ENCODE results near the gene MLLT1.

The MLLT1 gene

GRCh38 chr19:6204866-6205723 lies 74.7 kb downstream of the MLLT1 start:
- DNase-seq, result no peak

GRCh38 chr19:6204212-6204611 lies 75.6 kb downstream of the MLLT1 start:
- DNase-seq, result no peak

GRCh38 chr19:6199240-6199994 lies 80.4 kb downstream of the MLLT1 start:
- peak; percentile 95 to 98 for DNase-seq

DNA sequence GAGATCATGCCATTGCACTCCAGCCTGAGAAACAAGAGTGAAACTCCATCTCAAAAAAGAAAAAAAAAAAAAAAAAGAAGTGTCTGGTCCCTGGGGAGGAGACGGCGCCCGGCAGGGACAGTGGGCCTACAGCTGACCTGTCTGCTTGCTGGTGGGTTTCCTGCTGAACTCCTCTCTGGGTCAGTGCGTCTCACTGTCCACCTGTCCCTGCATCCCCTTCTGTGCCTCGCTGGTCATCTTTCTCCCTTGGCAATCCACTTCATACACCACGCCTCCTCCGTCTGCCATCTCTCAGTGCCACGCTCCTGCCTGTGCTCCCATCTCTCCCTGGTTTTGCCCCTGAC lies 80.9 kb downstream of the MLLT1 start:
- peak in 1 of 2 experiments; percentile 43 for DNase-seq

GRCh38 chr19:6196361-6196760 lies 83.4 kb downstream of the MLLT1 start:
- DNase-seq, result no peak

DNA sequence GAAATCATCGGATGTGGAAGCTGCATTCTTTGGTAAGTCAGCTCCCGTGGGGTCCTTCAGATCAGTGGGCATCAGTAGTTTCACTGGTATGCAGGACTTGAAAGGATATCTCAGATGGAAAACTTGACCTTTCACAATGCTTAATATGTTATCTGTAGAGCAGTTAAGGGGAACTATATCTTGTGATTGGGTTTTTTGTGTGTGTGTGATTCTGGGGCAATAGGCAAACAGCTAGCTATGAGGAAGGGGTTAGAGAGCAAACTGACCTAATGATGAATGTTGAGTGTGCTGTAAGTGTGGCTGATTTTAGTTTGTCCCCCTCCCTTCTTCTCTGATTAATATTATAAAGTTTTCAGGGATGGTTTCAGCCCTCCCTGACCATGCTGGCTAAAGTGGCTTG lies 91.0 kb downstream of the MLLT1 start:
- no peak for DNase-seq

DNA sequence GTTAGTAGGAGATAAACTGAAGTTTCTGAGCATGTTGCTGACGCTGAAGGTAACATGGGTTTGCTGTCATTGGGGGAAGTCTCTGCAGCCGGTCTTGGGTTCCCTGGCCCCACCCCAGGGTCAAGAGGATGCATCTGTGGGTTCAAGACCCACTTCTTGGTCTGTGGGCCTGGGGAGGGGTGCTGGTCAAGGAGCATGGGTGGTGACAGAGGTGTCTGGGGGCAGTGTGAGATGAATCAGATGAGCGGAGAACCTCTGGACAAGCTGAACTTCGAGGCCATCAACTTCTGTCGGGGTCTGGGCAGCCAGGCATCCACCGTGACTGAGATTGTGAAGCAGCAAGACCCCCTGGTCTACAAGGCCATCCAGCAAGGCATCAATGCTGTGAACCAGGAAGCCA lies 92.4 kb downstream of the MLLT1 start:
- DNase-seq, result no peak

DNA sequence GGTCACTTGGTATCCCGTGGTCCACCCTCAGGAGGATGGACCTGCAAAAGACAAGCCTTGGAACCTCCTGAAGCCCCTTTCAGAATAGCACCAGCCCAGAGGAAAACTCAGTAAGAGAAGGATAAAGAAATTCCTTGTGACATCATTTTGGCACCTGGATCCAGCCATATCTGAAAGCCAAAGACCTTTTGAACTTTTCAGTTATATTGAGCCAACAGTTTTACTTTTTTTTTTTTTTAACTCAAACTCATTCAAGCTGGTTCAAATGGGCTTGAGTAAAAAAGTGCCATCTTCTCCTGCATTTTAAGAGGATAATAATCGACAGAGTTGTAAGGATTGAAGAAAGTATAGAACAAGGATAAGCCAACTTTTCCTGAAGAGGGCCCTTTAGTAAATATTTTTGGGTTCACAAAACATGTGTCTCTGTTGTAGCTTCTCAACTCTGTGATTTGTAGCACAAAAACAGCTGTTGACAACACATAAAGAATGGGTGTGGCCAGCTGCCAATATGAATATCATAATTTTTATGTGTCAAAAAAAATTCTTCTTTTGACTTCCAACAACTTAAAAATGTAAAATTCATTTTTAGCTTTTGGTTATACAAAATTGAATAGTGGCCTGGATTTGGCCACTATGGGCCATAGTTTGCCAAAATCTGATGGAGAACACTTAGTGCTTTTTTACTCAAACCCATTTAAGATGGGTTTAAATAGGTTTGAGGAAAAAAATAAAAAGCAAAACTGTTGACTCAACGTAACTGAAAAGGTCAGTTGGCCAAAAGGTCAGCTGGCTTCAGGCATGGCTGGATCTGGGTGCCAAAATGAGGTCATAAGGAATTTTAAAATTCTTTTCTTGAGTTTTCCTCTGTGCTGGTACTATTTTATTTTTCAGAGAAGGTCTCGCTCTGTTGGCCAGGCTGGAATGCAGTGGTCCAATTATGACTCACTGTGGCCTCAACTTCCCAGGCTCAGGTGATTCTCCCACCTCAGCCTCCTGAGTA lies 93.6 kb downstream of the MLLT1 start:
- no peak for DNase-seq

DNA sequence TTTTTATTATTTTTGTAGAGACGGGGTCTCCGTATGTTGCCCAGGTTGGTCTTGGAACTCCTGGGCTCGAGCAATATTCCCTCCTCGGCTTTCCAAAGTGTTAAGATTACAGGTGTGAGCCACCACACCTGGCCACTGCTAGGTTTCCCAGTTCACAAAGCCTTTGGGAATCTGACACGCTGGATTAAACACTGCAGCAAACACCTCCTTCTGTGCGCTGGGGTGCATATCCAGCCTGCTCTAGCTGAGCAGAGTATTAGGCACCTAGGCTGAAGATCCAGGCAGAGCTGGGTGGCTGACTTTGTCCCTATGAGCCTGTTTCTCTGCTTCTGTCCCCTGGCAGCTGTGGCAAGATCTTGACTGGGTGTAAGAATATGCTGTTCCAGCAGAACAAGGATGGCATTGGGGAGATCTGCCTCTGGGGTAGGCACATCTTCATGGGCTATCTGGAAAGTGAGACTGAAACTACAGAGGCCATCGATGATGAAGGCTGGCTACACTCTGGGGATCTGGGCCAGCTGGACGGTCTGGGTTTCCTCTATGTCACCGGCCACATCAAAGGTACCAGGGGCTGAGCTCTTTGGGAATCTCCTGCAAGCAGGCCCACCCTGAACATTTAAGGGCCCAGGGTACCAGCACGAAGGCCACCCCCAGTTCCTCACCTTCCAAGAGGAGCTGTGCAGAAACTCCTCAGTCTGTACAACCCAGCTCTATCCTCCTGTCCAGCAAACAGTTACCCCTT lies 94.5 kb downstream of the MLLT1 start:
- no peak for DNase-seq

DNA sequence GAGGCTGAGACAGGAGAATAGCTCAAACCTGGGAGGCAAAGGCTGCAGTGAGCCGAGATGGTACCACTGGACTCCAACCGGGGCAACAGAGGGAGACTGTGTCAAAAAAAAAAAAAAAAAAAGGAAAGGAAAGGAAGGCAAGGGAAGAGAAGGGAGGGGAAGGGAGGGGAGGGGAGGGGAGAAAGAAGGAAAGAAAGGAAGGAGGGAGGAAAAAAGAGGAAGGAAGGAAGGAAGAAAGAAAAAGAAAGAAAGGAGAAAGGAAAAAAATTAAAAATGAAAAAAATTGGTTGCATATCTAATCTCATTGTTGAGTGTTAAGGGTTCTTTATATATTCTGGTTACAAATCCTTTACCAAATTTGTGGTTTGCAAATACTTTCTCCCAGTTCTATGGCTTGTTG lies 98.7 kb downstream of the MLLT1 start:
- DNase-seq, result no peak

DNA sequence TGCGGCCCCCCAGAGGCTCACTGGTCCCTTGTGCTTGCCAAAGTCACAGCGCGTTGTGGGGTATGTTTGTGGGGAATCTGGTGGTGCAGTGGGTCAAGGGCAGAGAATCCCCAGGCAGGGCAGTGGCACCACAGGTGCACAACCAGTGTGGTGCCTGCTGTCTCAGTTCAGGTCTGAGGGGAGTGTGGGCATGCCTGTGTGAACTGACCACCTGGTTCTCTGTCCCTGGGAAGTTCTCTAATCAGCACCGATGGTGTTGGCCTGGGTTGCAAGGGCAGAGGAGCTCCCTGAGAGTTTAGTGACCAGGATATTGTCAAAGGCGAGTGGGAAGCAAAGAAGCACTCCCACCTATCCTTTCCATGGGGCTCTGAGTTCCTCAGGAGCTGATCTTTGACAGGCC lies 106.6 kb downstream of the MLLT1 start:
- no peak for DNase-seq

DNA sequence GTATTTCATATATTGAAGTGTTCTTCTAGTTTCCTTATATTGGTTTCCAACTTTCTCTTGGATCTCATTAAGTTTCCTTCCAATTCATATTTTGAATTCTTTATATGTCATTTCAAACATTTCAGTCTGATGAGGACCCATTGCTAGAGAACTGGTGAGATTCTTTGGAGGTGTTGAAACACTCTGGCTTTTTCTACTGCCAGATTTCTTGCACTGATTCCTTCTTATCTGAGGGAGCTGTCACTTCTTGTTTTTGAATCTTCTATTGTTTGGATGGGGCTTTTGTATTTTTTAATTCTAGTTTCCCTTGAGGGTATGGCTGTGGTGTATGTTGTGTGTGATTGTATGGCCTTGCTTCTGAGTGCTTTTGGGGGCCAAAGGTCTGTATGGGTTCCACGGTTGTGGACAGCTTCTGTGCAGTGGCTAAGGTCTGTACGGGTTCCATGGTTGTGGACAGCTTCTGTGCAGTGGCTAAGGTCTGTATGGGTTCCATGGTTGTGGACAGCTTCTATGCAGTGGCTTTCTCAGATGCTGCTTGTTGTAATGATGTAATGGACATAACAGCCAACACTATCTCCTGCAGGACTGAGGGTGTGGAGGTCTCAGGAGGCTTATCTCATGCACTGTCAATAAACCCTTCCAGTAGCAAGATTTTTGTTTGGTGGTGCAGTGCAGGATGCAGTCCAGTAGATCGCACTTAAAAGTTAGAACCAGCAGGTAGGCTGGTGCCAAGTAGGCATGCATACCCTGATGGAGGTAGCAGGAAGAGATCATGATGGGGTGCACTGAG lies 107.5 kb downstream of the MLLT1 start:
- no peak for DNase-seq

GRCh38 chr19:6167115-6167514 lies 112.7 kb downstream of the MLLT1 start:
- no peak for DNase-seq

GRCh38 chr19:6164906-6165531 lies 114.8 kb downstream of the MLLT1 start:
- DNase-seq, result no peak

DNA sequence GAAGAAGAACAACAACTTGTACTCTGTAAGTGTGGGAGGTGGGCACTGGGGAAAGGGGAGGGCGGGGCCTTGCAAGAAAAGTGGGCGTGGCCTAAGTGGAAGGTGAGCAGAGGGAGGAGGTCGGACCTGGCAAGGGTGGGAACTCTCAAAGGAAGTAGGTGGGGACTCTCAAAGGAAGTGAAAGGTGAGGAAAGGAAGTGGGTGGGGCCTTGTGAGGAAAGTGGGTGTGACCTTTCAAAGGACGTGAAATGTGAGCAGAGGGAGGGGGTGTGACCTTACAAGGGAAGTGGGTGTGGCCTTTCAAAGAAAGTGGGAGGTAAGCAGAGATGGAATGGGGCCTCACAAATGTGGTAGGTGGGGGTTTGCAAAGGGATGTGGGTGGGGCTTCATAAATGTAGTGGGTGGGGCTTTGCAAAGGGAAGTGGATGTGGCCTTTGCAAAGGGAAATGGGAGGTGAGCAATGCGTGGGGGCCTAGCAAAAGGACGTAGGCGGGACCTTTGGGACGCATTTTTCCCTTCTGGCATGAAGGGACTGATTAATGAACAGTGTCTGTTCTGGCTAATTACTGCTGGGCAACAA lies 118.4 kb downstream of the MLLT1 start:
- no peak for DNase-seq

Data from SW 1271 (cell line).